ENCODE measurements around the gene CHRNB1. TPM values are rescaled to one million over a fixed set of nuclear protein-coding genes. Genes with fewer than 3 reads are reported as not detected.

CHRNB1 gene, protein sequence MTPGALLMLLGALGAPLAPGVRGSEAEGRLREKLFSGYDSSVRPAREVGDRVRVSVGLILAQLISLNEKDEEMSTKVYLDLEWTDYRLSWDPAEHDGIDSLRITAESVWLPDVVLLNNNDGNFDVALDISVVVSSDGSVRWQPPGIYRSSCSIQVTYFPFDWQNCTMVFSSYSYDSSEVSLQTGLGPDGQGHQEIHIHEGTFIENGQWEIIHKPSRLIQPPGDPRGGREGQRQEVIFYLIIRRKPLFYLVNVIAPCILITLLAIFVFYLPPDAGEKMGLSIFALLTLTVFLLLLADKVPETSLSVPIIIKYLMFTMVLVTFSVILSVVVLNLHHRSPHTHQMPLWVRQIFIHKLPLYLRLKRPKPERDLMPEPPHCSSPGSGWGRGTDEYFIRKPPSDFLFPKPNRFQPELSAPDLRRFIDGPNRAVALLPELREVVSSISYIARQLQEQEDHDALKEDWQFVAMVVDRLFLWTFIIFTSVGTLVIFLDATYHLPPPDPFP
- polyA plus RNA-seq = 1 to 10 TPM; 7.0 to 7.4 TPM

DNA sequence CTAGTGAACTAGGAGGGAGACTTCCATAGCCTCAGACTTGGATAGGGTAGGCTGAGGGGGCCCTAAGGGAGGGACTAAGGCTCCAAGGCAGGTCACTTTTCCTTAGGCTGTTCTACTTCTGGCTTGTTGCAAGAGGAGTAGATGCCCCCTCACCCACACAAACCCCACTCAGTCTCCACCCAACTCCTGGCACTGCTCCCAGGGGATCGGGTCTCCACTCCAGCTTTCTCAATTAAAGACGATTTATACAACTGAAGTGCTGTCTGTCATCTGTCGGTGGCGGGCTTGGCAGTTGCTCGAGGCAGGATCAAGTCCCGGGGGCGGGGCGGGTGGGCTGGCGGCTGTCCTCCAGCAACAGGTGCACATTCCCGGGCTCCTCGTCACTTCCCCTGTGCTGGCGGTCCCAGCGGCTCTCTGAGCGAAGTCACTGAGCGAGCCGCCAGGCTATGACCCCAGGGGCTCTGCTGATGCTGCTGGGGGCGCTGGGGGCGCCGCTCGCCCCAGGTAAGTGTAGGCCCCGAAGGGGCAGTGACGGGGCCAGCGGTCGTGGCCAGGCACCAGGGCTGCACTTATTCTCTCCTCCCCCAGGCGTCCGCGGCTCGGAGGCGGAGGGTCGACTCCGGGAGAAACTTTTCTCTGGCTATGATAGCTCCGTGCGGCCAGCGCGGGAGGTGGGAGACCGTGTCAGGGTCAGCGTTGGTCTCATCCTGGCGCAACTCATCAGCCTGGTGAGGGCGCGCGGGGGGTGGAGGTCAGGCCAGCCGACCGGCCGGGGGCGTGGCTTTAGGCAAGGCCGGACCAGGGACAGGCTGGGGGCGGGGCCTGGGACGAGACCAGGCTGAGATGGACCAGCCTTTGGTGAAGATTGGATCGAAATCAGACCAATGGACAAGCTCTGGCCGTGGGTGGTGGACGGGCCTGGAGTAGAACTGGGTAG, at the start of gene CHRNB1:
Gene CHRNB1, plus strand, starts transcription at position 380 of the 937 bp plus-strand sequence. Its CDS starts 67 bp downstream, at position 447.
- Histone ChIP-seq H3K36me3 (ENCODE audit: control insufficient read depth in 2 of 2, insufficient read depth in 2 of 2, low read length in 1 of 2) (no peaks in the 10 kb centered on the region), H3K27ac (ENCODE audit: low read depth in 2 of 2, low read length in 1 of 2) (peak within 1 kb of the TSS; percentile 74 to 77), H3K27me3 (ENCODE audit: control insufficient read depth in 1 of 2, insufficient read depth in 2 of 2, low read length in 2 of 2) (peaks cover 0 to 6% of the 10 kb centered on the region in 2 donors), H3K4me1 (ENCODE audit: control insufficient read depth in 2 of 2, insufficient read depth in 2 of 2, low read length in 1 of 2) (peaks cover 3 to 29% of the 10 kb centered on the region in 2 donors), H3K4me3 (ENCODE audit: low read depth in 1 of 2, low read length in 2 of 2) (peak within 1 kb of the TSS; percentile 38 to 48), H3K9me3 (ENCODE audit: control insufficient read depth in 2 of 2, insufficient read depth in 1 of 2, low read depth in 1 of 2, low read length in 1 of 2) (no peaks in the 10 kb centered on the region)
- 9 to 10% methylated on average over 51 of the region's 51 CpGs for WGBS, 2 donors

DNA sequence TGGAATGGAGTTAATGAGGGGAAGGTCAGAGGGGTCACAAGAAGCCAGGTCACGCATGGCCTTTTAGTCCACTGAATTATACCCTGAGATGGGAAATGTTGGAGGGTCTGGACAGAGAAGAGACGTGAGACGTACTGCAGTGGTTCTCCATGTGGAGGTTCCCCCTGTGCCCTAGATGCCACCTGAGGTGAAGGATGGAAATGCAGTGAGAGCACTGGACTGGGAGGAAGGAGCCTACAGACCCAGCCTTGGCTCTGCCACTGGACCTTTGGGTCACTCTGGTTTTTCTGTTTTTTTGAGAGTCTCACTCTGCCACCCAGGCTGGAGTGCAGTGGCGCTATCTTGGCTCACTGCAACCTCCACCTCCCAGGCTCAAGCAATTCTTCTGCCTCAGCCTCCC, 48.7 kb upstream of the CHRNB1 start:
- Histone ChIP-seq H3K4me1 (ENCODE audit: control insufficient read depth in 2 of 2, insufficient read depth in 2 of 2, low read length in 1 of 2) (peaks cover 6 to 7% of the 10 kb centered on the region in 2 donors), H3K9me3 (ENCODE audit: control insufficient read depth in 2 of 2, insufficient read depth in 1 of 2, low read depth in 1 of 2, low read length in 1 of 2) (no peaks in the 10 kb centered on the region), H3K27ac (ENCODE audit: low read depth in 2 of 2, low read length in 1 of 2) (no peak overlapping the region), H3K27me3 (ENCODE audit: control insufficient read depth in 1 of 2, insufficient read depth in 2 of 2, low read length in 2 of 2) (no peaks in the 10 kb centered on the region), H3K4me3 (ENCODE audit: low read depth in 1 of 2, low read length in 2 of 2) (no peak overlapping the region), H3K36me3 (ENCODE audit: control insufficient read depth in 2 of 2, insufficient read depth in 2 of 2, low read length in 1 of 2) (peaks cover 0 to 2% of the 10 kb centered on the region in 2 donors)
- WGBS, 2 donors = 84 to 92% methylated on average over 4 of the region's 4 CpGs

DNA sequence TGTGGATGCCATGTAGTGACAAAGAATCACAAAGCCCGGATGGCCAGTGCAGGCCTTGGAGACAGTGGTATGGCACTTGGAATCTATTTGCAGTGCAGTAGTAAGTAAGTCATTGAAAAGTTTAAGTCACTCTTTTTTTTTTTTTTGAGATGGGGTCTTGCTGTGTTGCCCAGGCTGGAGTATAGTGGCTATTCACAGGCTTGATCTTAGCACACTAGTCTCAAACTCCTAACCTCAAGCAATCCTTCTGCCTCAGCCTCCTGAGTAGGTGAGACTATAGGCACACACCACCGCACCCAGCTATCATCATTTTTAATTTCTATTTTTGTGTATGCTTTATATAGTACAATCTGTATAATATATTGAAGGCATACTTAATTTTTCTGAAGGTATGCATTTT, 46.2 kb upstream of the CHRNB1 start:
- peaks cover 3 to 6% of the 10 kb centered on the region in 2 donors for H3K4me1 ChIP-seq (ENCODE audit: control insufficient read depth in 2 of 2, insufficient read depth in 2 of 2, low read length in 1 of 2)
- WGBS, 2 donors = 87 to 89% methylated on average over 2 of the region's 2 CpGs
- no peak overlapping the region for H3K4me3 ChIP-seq (ENCODE audit: low read depth in 1 of 2, low read length in 2 of 2)

DNA sequence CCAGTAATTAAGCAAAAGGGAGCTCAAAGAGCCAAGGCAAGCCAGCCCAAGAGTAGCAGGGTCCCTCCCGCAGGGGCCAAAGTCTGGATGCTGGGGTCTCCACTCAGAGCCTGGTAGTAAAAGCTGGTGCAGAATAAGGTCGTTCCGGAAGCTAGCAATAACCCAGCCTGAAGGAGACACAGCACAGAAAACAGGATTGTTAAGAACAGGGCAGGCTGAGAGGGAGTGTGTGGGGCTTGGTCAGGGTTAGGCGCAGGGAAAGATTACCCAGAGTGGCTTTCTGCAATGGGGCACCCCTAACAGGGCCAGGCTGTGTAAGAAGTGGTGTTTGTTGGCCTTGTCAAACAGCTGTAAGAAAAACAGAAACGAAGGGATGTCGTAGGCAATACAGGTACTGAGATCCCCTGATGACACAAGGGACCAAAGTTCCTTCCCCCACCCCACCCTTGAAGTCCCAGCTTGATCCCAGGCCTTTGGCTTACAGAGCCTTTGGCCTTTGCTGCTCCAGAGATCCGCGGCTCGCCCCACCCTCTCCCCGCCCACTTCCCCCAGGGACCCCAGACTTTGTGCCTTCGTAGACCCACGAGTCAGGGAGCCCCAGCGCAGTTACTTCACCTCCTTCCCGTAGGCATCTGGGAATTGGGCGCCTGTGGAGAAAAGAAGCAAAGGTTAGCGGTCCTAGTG, 41.7 kb upstream of the CHRNB1 start:
- Histone ChIP-seq H3K9me3 (ENCODE audit: control insufficient read depth in 2 of 2, insufficient read depth in 1 of 2, low read depth in 1 of 2, low read length in 1 of 2) (no peaks in the 10 kb centered on the region), H3K4me1 (ENCODE audit: control insufficient read depth in 2 of 2, insufficient read depth in 2 of 2, low read length in 1 of 2) (peaks cover 2 to 6% of the 10 kb centered on the region in 2 donors), H3K4me3 (ENCODE audit: low read depth in 1 of 2, low read length in 2 of 2) (peak overlapping the region; percentile 66 to 70), H3K36me3 (ENCODE audit: control insufficient read depth in 2 of 2, insufficient read depth in 2 of 2, low read length in 1 of 2) (no peaks in the 10 kb centered on the region), H3K27ac (ENCODE audit: low read depth in 2 of 2, low read length in 1 of 2) (peak overlapping the region; percentile 79 to 98), H3K27me3 (ENCODE audit: control insufficient read depth in 1 of 2, insufficient read depth in 2 of 2, low read length in 2 of 2) (no peaks in the 10 kb centered on the region)
- WGBS, 2 donors = 14 to 16% methylated on average over 16 of the region's 16 CpGs

More for the DNA sequence above, 46.2 kb upstream of the CHRNB1 start:
- no peak overlapping the region for H3K27ac ChIP-seq (ENCODE audit: low read depth in 2 of 2, low read length in 1 of 2)
- no peaks in the 10 kb centered on the region for H3K9me3 ChIP-seq (ENCODE audit: control insufficient read depth in 2 of 2, insufficient read depth in 1 of 2, low read depth in 1 of 2, low read length in 1 of 2)
- no peaks in the 10 kb centered on the region for H3K27me3 ChIP-seq (ENCODE audit: control insufficient read depth in 1 of 2, insufficient read depth in 2 of 2, low read length in 2 of 2)
- no peaks in the 10 kb centered on the region for H3K36me3 ChIP-seq (ENCODE audit: control insufficient read depth in 2 of 2, insufficient read depth in 2 of 2, low read length in 1 of 2)

DNA sequence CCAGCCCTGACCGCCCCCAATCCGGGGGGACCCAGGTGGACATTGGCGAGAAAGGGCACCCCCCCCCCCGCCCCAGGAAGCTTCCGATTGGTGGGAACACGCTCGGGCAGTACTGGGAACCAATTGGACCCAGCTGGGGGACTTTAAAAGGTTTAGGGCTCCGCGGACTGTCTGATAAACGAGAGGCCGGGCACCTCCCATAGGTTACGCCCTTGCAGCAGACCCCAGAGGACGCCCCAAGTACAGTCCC, 41.2 kb upstream of the CHRNB1 start:
- H3K27me3 ChIP-seq (ENCODE audit: control insufficient read depth in 1 of 2, insufficient read depth in 2 of 2, low read length in 2 of 2) = no peaks in the 10 kb centered on the region
- H3K9me3 ChIP-seq (ENCODE audit: control insufficient read depth in 2 of 2, insufficient read depth in 1 of 2, low read depth in 1 of 2, low read length in 1 of 2) = no peaks in the 10 kb centered on the region
- H3K36me3 ChIP-seq (ENCODE audit: control insufficient read depth in 2 of 2, insufficient read depth in 2 of 2, low read length in 1 of 2) = peaks cover 0 to 2% of the 10 kb centered on the region in 2 donors
- H3K4me1 ChIP-seq (ENCODE audit: control insufficient read depth in 2 of 2, insufficient read depth in 2 of 2, low read length in 1 of 2) = peaks cover 2 to 6% of the 10 kb centered on the region in 2 donors
- 1% methylated on average over 13 of the region's 13 CpGs for WGBS, 2 donors
- peak overlapping the region; percentile 66 to 70 for H3K4me3 ChIP-seq (ENCODE audit: low read depth in 1 of 2, low read length in 2 of 2)
- H3K27ac ChIP-seq (ENCODE audit: low read depth in 2 of 2, low read length in 1 of 2) = peak overlapping the region; percentile 79 to 98

DNA sequence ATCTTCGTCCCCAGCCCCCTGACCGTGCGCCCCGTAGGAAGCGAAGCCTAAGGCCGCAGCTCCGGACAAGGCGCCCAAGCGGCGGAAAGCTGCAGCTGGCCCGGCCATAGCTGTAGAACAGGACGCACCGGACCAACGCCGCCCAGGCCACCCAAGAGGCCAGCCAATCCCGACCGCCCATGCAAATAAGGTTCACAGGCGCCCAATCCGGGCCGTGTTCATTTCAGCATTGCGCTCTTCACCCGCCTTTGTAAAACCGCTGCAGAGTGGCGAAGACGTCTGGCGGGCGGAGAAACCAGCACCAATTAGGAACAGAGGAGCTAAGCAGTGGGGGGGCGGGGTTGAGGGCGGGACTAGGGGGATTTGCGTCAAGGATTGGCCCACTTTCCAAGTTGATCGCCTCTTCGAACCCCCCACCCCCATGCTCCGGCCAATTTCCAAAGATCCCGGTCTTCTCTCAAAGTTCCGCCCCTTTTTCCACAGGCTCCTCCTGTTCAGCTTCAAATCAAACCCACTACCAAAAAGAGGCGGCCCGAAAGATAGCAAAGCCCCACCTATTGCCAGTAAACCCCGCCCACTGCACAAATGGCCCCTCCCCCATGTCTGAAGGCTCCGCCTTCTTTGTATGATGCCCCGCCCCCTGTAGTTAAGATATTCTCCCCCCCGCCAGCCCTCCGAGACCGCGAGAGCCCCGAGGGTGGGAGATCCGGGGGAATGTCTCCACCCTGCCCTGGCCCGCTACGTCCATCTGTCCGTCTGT, 40.7 kb upstream of the CHRNB1 start, which contains the start of gene TMEM256:
Gene TMEM256, minus strand, starts transcription at position 121 of the 760 bp plus-strand sequence. Its CDS starts 13 bp downstream, at position 108.
- Histone ChIP-seq H3K9me3 (ENCODE audit: control insufficient read depth in 2 of 2, insufficient read depth in 1 of 2, low read depth in 1 of 2, low read length in 1 of 2) (no peaks in the 10 kb centered on the region), H3K27me3 (ENCODE audit: control insufficient read depth in 1 of 2, insufficient read depth in 2 of 2, low read length in 2 of 2) (no peaks in the 10 kb centered on the region), H3K4me1 (ENCODE audit: control insufficient read depth in 2 of 2, insufficient read depth in 2 of 2, low read length in 1 of 2) (peaks cover 2 to 6% of the 10 kb centered on the region in 2 donors), H3K27ac (ENCODE audit: low read depth in 2 of 2, low read length in 1 of 2) (peak within 1 kb of the TSS; percentile 80 to 98), H3K36me3 (ENCODE audit: control insufficient read depth in 2 of 2, insufficient read depth in 2 of 2, low read length in 1 of 2) (peaks cover 0 to 4% of the 10 kb centered on the region in 2 donors), H3K4me3 (ENCODE audit: low read depth in 1 of 2, low read length in 2 of 2) (peak within 1 kb of the TSS; percentile 66 to 70)
- 1% methylated on average over 49 of the region's 49 CpGs for WGBS, 2 donors

DNA sequence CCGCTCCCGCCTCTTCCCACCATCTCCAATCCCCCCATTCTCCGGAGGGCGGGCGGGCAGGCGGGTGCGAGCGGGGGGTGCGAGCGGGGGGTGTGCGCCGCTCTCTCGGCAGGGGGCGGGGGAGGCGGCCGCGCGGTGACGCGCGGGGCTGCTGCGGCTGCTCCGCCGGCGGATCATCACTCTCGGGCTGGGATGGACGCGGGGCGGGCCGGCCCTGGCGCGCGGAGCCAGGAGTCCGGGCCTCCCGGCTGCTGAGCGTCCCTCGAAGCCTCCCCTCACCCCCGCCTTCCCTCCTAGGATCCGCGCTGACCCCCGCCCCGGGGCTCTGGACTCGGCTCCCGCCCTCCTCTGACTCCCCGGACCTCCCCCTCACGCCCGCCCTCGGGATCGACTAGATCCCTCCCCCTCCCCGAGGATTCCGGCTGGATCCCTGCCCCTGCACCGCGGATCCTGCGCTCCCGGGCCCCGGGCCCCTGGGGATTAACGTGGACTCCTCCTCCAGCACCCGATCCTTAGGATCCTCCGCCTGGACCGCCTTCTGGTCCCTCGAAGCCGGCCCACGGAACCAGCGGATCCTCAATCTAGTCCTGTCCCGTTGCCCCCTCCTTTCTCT, 40.0 kb upstream of the CHRNB1 start:
- Histone ChIP-seq H3K4me1 (ENCODE audit: control insufficient read depth in 2 of 2, insufficient read depth in 2 of 2, low read length in 1 of 2) (peaks cover 2 to 6% of the 10 kb centered on the region in 2 donors), H3K4me3 (ENCODE audit: low read depth in 1 of 2, low read length in 2 of 2) (peak overlapping the region; percentile 66 to 70), H3K9me3 (ENCODE audit: control insufficient read depth in 2 of 2, insufficient read depth in 1 of 2, low read depth in 1 of 2, low read length in 1 of 2) (no peaks in the 10 kb centered on the region), H3K27ac (ENCODE audit: low read depth in 2 of 2, low read length in 1 of 2) (peak overlapping the region; percentile 80 to 89), H3K36me3 (ENCODE audit: control insufficient read depth in 2 of 2, insufficient read depth in 2 of 2, low read length in 1 of 2) (peaks cover 0 to 7% of the 10 kb centered on the region in 2 donors), H3K27me3 (ENCODE audit: control insufficient read depth in 1 of 2, insufficient read depth in 2 of 2, low read length in 2 of 2) (no peaks in the 10 kb centered on the region)
- WGBS, 2 donors = 1 to 2% methylated on average over 39 to 65 of the region's 65 CpGs

DNA sequence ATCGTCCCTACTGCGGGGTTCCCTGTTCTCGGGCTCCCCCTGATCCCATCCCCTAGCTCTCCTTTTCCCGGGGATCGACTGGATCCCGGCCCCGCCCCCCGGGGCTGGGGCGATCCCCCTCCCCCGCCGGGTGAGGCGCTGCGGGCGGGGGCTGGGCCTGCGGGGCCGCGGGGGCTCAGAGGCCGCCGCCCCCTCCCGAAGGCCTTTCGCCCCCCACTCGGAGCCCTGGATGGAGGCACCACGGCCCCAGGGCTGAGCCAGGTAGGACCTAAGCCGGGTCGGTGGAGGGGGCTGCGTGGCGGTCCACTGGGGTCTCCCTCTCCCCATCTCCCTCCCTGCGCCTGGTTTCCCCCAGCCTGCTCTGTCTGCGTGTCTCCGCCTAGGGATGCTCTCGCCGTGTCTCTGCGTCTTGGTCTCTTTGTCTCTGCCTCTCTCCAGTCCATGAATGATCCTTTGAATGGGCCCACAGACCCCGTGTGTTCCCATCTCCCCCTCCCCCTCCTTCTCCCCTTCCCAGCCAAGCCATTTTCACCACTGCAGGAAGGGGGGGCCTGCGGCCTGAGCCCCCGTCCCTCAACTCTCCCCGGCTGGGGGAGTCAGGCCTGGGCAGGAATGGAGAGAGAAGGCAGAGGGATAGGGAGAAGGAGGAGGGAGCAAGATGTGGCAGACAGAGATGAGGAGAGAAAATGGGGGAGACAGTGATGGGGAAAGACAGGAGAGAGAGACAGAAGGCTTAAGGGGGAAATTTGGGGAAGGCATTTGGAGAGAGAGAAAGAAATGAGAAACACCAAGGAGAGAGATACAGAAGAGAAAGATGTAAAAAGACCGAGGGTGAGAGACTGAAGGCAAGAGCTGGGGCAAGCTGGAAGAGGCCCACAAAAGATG, 39.3 kb upstream of the CHRNB1 start:
- no peaks in the 10 kb centered on the region for H3K27me3 ChIP-seq (ENCODE audit: control insufficient read depth in 1 of 2, insufficient read depth in 2 of 2, low read length in 2 of 2)
- H3K36me3 ChIP-seq (ENCODE audit: control insufficient read depth in 2 of 2, insufficient read depth in 2 of 2, low read length in 1 of 2) = peaks cover 0 to 7% of the 10 kb centered on the region in 2 donors
- H3K9me3 ChIP-seq (ENCODE audit: control insufficient read depth in 2 of 2, insufficient read depth in 1 of 2, low read depth in 1 of 2, low read length in 1 of 2) = no peaks in the 10 kb centered on the region
- peak overlapping the region; percentile 80 to 89 for H3K27ac ChIP-seq (ENCODE audit: low read depth in 2 of 2, low read length in 1 of 2)
- peaks cover 2 to 6% of the 10 kb centered on the region in 2 donors for H3K4me1 ChIP-seq (ENCODE audit: control insufficient read depth in 2 of 2, insufficient read depth in 2 of 2, low read length in 1 of 2)
- 10 to 12% methylated on average over 30 to 38 of the region's 38 CpGs for WGBS, 2 donors
- H3K4me3 ChIP-seq (ENCODE audit: low read depth in 1 of 2, low read length in 2 of 2) = peak overlapping the region; percentile 66 to 70

Data from esophagus (tissue), 2 donors.